Gastroesophageal sphincter (tissue), 3 donors: ENCODE measurements around the gene USP24.

Experiments
- EP300 ChIP-seq: sonication (generic); formaldehyde crosslinking; IDR thresholded peaks from one replicate; pipeline ENCODE4 v1.6.1; 2017; ENCODE audit warnings: antibody characterized with exemption, mild to moderate bottlenecking
- POLR2AphosphoS5 ChIP-seq: sonication (generic); formaldehyde crosslinking; IDR thresholded peaks from one replicate; pipeline ENCODE4 v1.6.1; 2017; ENCODE audit warnings: antibody characterized with exemption
- TF ChIP-seq, protein P1 (sequence below), 4 experiments: fragments of 200-600 bp in 2 of 4; fragments of 450-650 bp in 2 of 4; sonication (generic) in 1 of 4; IDR thresholded peaks; one replicate each; pipeline ENCODE4 v1.5.1; 2017 to 2019; ENCODE audit warnings: antibody characterized with exemption in 4 of 4, mild to moderate bottlenecking in 2 of 4, moderate library complexity in 2 of 4

DNA sequence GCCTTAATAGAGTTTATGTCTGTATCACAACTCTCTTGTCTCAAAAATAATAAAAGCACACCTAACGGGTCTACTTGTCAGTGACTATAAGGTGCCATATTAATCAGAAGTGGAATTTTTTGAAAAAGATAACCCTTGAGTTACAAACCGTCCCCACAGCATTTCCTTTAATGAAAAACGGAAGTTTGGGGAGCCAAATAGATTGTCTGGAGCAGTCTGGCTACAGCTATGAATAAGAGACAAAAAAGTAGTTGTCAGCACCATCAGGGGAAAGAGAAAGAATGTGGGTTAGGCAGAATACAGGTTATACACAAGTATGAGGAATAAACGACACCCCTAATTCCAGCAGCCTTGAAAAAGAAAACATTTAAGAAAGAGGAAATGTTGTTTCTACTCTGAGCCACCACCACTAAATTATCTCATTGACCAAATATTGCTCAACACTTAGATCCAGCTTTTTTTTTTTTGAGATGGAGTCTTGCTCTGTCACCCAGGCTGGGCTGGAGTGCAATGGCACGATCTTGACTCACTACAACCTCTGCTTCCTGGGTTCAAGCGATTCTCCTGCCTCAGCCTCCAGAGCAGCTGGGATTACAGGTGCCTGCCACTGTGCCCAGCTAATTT is 29.4 kb upstream of the USP24 start:
- TF ChIP-seq, protein P1, sequence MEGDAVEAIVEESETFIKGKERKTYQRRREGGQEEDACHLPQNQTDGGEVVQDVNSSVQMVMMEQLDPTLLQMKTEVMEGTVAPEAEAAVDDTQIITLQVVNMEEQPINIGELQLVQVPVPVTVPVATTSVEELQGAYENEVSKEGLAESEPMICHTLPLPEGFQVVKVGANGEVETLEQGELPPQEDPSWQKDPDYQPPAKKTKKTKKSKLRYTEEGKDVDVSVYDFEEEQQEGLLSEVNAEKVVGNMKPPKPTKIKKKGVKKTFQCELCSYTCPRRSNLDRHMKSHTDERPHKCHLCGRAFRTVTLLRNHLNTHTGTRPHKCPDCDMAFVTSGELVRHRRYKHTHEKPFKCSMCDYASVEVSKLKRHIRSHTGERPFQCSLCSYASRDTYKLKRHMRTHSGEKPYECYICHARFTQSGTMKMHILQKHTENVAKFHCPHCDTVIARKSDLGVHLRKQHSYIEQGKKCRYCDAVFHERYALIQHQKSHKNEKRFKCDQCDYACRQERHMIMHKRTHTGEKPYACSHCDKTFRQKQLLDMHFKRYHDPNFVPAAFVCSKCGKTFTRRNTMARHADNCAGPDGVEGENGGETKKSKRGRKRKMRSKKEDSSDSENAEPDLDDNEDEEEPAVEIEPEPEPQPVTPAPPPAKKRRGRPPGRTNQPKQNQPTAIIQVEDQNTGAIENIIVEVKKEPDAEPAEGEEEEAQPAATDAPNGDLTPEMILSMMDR (IDR thresholded peaks at IDR 0.05) = no peak
- TF ChIP-seq POLR2AphosphoS5 (no peak), EP300 (no peak)
